ENCODE measurements around the gene SGPP2.

Gene SGPP2

GRCh38 chr2:222518570-222519381, 94.4 kb downstream of the SGPP2 start:
- Mint-ChIP-seq H3K4me1 (ENCODE audit: low read depth) (no peaks in the 10 kb centered on the region), H3K27ac (no peak overlapping the region)

GRCh38 chr2:222521099-222521498, 96.8 kb downstream of the SGPP2 start:
- no peaks in the 10 kb centered on the region for H3K4me1 Mint-ChIP-seq (ENCODE audit: low read depth)
- no peaks in the 10 kb centered on the region for H3K9me3 Mint-ChIP-seq (ENCODE audit: low read depth)
- H3K36me3 Mint-ChIP-seq: no peaks in the 10 kb centered on the region
- no peak overlapping the region for H3K27ac Mint-ChIP-seq
- H3K27me3 Mint-ChIP-seq: peaks cover 7% of the 10 kb centered on the region
- H3K4me3 Mint-ChIP-seq: no peak overlapping the region

More at GRCh38 chr2:222518570-222519381, 94.4 kb downstream of the SGPP2 start:
- H3K4me3 Mint-ChIP-seq: no peak overlapping the region
- peaks cover 10% of the 10 kb centered on the region for H3K27me3 Mint-ChIP-seq
- H3K36me3 Mint-ChIP-seq: no peaks in the 10 kb centered on the region
- H3K9me3 Mint-ChIP-seq (ENCODE audit: low read depth): no peaks in the 10 kb centered on the region

- Mint-ChIP-seq H3K27ac (no peak overlapping the region), H3K4me1 (ENCODE audit: low read depth) (no peaks in the 10 kb centered on the region), H3K27me3 (peaks cover 2% of the 10 kb centered on the region), H3K4me3 (no peak overlapping the region), H3K9me3 (ENCODE audit: low read depth) (no peaks in the 10 kb centered on the region), H3K36me3 (peaks cover 3% of the 10 kb centered on the region)
Measured at GRCh38 chr2:222522082-222522481, 97.7 kb downstream of the SGPP2 start.

- no peaks in the 10 kb centered on the region for H3K9me3 Mint-ChIP-seq (ENCODE audit: low read depth)
- no peak overlapping the region for H3K27ac Mint-ChIP-seq
- H3K27me3 Mint-ChIP-seq: no peaks in the 10 kb centered on the region
- H3K4me3 Mint-ChIP-seq: no peak overlapping the region
- no peaks in the 10 kb centered on the region for H3K4me1 Mint-ChIP-seq (ENCODE audit: low read depth)
- H3K36me3 Mint-ChIP-seq: peaks cover 3% of the 10 kb centered on the region
Measured at GRCh38 chr2:222523783-222524544, 99.6 kb downstream of the SGPP2 start.

- Mint-ChIP-seq H3K4me3 (no peak overlapping the region), H3K27ac (no peak overlapping the region), H3K4me1 (ENCODE audit: low read depth) (no peaks in the 10 kb centered on the region), H3K27me3 (no peaks in the 10 kb centered on the region), H3K9me3 (ENCODE audit: low read depth) (no peaks in the 10 kb centered on the region), H3K36me3 (peaks cover 3% of the 10 kb centered on the region)
Measured at GRCh38 chr2:222525811-222526210, 101.5 kb downstream of the SGPP2 start.

- Mint-ChIP-seq H3K27me3 (no peaks in the 10 kb centered on the region), H3K4me1 (ENCODE audit: low read depth) (no peaks in the 10 kb centered on the region), H3K9me3 (ENCODE audit: low read depth) (no peaks in the 10 kb centered on the region), H3K4me3 (no peak overlapping the region), H3K36me3 (peaks cover 3% of the 10 kb centered on the region), H3K27ac (no peak overlapping the region)
Measured at GRCh38 chr2:222526480-222527277, 102.3 kb downstream of the SGPP2 start.

- H3K27me3 Mint-ChIP-seq: peaks cover 1% of the 10 kb centered on the region
- no peak overlapping the region for H3K27ac Mint-ChIP-seq
- no peak overlapping the region for H3K4me3 Mint-ChIP-seq
- no peaks in the 10 kb centered on the region for H3K4me1 Mint-ChIP-seq (ENCODE audit: low read depth)
- H3K36me3 Mint-ChIP-seq: no peaks in the 10 kb centered on the region
- H3K9me3 Mint-ChIP-seq (ENCODE audit: low read depth): no peaks in the 10 kb centered on the region
Measured at GRCh38 chr2:222532315-222532714, 108.0 kb downstream of the SGPP2 start.

- Mint-ChIP-seq H3K4me1 (ENCODE audit: low read depth) (no peaks in the 10 kb centered on the region), H3K4me3 (no peak overlapping the region), H3K36me3 (no peaks in the 10 kb centered on the region), H3K27me3 (peaks cover 4% of the 10 kb centered on the region), H3K27ac (no peak overlapping the region), H3K9me3 (ENCODE audit: low read depth) (no peaks in the 10 kb centered on the region)
Measured at GRCh38 chr2:222535477-222535876, 111.1 kb downstream of the SGPP2 start.

- Mint-ChIP-seq H3K4me1 (ENCODE audit: low read depth) (no peaks in the 10 kb centered on the region), H3K27ac (no peak overlapping the region), H3K9me3 (ENCODE audit: low read depth) (no peaks in the 10 kb centered on the region), H3K27me3 (peaks cover 9% of the 10 kb centered on the region), H3K36me3 (no peaks in the 10 kb centered on the region), H3K4me3 (no peak overlapping the region)
Measured at GRCh38 chr2:222538535-222538934, 114.2 kb downstream of the SGPP2 start.

- H3K27ac Mint-ChIP-seq: no peak overlapping the region
- no peaks in the 10 kb centered on the region for H3K9me3 Mint-ChIP-seq (ENCODE audit: low read depth)
- H3K27me3 Mint-ChIP-seq: peaks cover 11% of the 10 kb centered on the region
- no peak overlapping the region for H3K4me3 Mint-ChIP-seq
- no peaks in the 10 kb centered on the region for H3K4me1 Mint-ChIP-seq (ENCODE audit: low read depth)
- no peaks in the 10 kb centered on the region for H3K36me3 Mint-ChIP-seq
Measured at GRCh38 chr2:222544661-222545060, 120.3 kb downstream of the SGPP2 start.

GRCh38 chr2:222545823-222546795, 121.8 kb downstream of the SGPP2 start:
- Mint-ChIP-seq H3K27me3 (peaks cover 11% of the 10 kb centered on the region), H3K4me3 (no peak overlapping the region), H3K9me3 (ENCODE audit: low read depth) (no peaks in the 10 kb centered on the region), H3K36me3 (no peaks in the 10 kb centered on the region), H3K27ac (no peak overlapping the region), H3K4me1 (ENCODE audit: low read depth) (no peaks in the 10 kb centered on the region)

- Mint-ChIP-seq H3K27ac (no peak overlapping the region), H3K36me3 (no peaks in the 10 kb centered on the region), H3K27me3 (peaks cover 12% of the 10 kb centered on the region), H3K9me3 (ENCODE audit: low read depth) (no peaks in the 10 kb centered on the region), H3K4me3 (no peak overlapping the region), H3K4me1 (ENCODE audit: low read depth) (no peaks in the 10 kb centered on the region)
Measured at GRCh38 chr2:222547083-222547482, 122.7 kb downstream of the SGPP2 start.

- Mint-ChIP-seq H3K4me1 (ENCODE audit: low read depth) (no peaks in the 10 kb centered on the region), H3K36me3 (no peaks in the 10 kb centered on the region), H3K27ac (no peak overlapping the region)
Measured at GRCh38 chr2:222548992-222549391, 124.6 kb downstream of the SGPP2 start.

GRCh38 chr2:222554517-222554916, 130.2 kb downstream of the SGPP2 start:
- Mint-ChIP-seq H3K36me3 (no peaks in the 10 kb centered on the region), H3K27ac (no peak overlapping the region), H3K4me1 (ENCODE audit: low read depth) (no peaks in the 10 kb centered on the region), H3K27me3 (peaks cover 21% of the 10 kb centered on the region), H3K4me3 (no peak overlapping the region), H3K9me3 (ENCODE audit: low read depth) (no peaks in the 10 kb centered on the region)

More at GRCh38 chr2:222548992-222549391, 124.6 kb downstream of the SGPP2 start:
- Mint-ChIP-seq H3K9me3 (ENCODE audit: low read depth) (no peaks in the 10 kb centered on the region), H3K4me3 (no peak overlapping the region), H3K27me3 (peaks cover 20% of the 10 kb centered on the region)
